GM12875 (cell line): ENCODE measurements around the gene MYL4.

Experiments used
- H3K4me3 ChIP-seq: one replicate; pipeline ENCODE4 v1.5.1; 2011; ENCODE audit warnings: low read depth, low read length, control low read depth
- CTCF ChIP-seq: IDR thresholded peaks from 2 replicates; pipeline ENCODE4 v1.5.1; 2011; ENCODE audit warnings: low read depth, mild to moderate bottlenecking, control low read depth, inconsistent platforms, low read length, moderate library complexity, borderline replicate concordance; ENCODE audit not compliant: insufficient read depth

MYL4 gene

DNA sequence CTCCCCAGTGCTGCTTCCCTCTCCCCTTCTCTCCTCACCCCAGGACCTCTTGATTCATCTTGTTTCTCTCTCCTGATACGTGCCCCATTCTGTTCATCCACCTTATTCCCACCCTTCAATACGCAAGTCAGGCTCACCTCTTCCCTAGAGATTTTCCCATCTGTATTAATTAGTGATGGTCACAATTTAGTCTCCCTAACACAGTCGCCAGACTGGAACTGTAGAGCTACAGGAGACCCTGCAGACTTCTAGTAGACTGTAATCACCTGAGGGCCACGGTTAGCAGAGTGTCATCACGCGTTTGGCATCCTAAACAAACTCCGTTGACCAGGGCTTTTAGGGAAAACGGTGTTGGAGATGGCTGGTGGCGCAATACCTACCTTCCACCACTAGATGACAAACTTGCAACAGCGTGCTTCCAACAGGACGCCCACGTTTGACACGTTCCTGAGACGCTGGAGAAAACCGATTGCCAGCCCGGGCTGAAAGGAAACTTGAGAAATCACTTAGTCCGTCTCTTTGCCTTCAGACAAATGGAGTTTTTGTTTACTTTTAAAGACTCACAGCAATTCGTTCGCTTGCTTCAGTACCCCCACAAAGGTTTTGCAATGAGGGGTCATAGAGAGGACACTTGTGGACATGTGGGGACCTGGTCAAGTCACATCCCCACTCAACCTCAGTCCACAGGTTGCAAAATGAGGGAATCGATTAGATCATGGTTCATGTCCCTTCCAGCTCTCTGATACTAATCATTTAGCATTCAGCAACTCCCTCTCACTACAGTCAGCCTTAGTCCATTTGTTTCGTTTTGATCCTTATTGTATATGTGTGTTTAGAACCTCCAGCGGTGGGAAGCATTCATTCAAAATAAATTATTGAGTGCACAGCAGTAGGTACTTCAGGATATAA, 20.6 kb downstream of the MYL4 start:
- peak; percentile 99 for TF ChIP-seq CTCF
- H3K4me3 ChIP-seq, result peak overlapping the region; percentile 5

- peak overlapping the region; percentile 27 for H3K4me3 ChIP-seq
- no peak for TF ChIP-seq CTCF
Measured at GRCh38 chr17:47230864-47231263, 21.7 kb downstream of the MYL4 start.

- H3K4me3 ChIP-seq, result no peak overlapping the region
- no peak for TF ChIP-seq CTCF
Measured at GRCh38 chr17:47231334-47231733, 22.2 kb downstream of the MYL4 start.

DNA sequence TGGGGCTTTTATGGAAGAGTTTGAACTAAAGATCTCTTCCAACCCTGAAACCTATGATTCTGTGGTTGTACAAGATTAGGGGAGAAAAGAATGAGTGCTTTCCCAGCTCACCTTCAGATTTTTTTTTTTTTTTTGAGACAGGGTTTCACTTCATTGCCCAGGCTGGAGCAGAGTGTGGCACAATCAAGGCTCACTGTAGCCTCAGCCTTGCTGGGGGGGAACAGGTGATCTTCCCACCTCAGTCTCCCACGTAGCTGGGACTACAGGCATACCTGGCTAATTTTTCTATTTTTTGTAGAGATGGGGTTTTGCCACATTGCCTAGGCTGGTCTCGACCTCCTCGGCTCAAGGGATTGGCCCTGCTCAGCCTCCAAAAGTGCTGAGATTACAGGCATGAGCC, 22.7 kb downstream of the MYL4 start:
- H3K4me3 ChIP-seq, result no peak overlapping the region
- no peak for TF ChIP-seq CTCF

DNA sequence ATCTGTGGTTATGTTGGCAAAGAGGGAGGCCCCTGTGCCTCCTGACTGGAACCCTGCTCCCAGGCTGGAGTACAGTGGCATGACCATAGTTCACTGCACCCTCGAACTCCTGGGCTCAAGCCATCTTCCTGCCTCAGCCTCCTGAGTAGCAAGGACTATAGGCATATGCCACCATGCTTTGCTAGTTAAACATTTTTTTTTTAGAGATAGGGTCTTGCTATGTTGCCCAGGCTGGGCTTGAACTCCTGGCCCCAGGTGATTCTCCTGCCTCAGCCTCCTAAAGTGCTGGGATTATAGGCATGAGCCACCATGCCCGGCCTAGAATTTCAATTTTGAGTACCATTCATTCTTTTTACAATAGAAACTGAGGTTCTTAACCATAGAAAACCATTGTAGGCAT, 23.3 kb downstream of the MYL4 start:
- TF ChIP-seq CTCF, result no peak
- no peak overlapping the region for H3K4me3 ChIP-seq

GRCh38 chr17:47235506-47235905, 26.4 kb downstream of the MYL4 start:
- no peak for TF ChIP-seq CTCF
- no peak overlapping the region for H3K4me3 ChIP-seq

- no peak for TF ChIP-seq CTCF
- H3K4me3 ChIP-seq, result no peak overlapping the region
Measured at GRCh38 chr17:47235923-47236322, 26.8 kb downstream of the MYL4 start.
